Measurements from ENCODE around the gene MCOLN2. TPM values are rescaled to one million over a fixed set of nuclear protein-coding genes. Genes with fewer than 3 reads are reported as not detected.

The MCOLN2 gene
- total RNA-seq: under 1 TPM; 0.25 to 0.28 TPM
- under 1 TPM in 1 of 2 donors, not detected in 1; 0.16 TPM for polyA plus RNA-seq

GRCh38 chr1:84996846-84997666, at the start of gene MCOLN2:
MCOLN2 (minus strand) TSS chr1:84997113; CDS start chr1:84996872, 241 bp downstream.
- no peak within 1 kb of the TSS for H3K27ac ChIP-seq (ENCODE audit: low read depth in 1 of 2, low read length in 2 of 2)
- TF ChIP-seq HNF4G (IDR thresholded peaks at IDR 0.05) (no peak), SP1 (IDR thresholded peaks at IDR 0.05) (no peak), RXRA (IDR thresholded peaks at IDR 0.05) (no peak), CTCF (IDR thresholded peaks at IDR 0.05; ENCODE audit: low read depth, low read length, missing input control) (no peak), TAF1 (conservative IDR thresholded peaks at IDR 0.05) (no peak), REST (IDR thresholded peaks at IDR 0.05) (no peak), HNF4A (conservative IDR thresholded peaks at IDR 0.05) (no peak), JUND (IDR thresholded peaks at IDR 0.05) (no peak), ATF3 (IDR thresholded peaks at IDR 0.05) (no peak), FOXA2 (IDR thresholded peaks at IDR 0.05) (no peak), FOXA1 (IDR thresholded peaks at IDR 0.05) (no peak), EGR1 (IDR thresholded peaks at IDR 0.05; ENCODE audit: low read depth in 2 of 2) (no peak), ZBTB33 (IDR thresholded peaks at IDR 0.05) (no peak), MAX (IDR thresholded peaks at IDR 0.05) (no peak), GABPA (IDR thresholded peaks at IDR 0.05 in 1 of 2, conservative IDR thresholded peaks at IDR 0.05 in 1 of 2) (no peak), RAD21 (IDR thresholded peaks at IDR 0.05) (no peak), YY1 (IDR thresholded peaks at IDR 0.05) (no peak), NR2F2 (IDR thresholded peaks at IDR 0.05) (no peak)
- no peaks in the 10 kb centered on the region for H3K36me3 ChIP-seq (ENCODE audit: control insufficient read depth in 4 of 4, insufficient read depth in 3 of 4, low read depth in 1 of 4, low read length in 3 of 4)
- 2% methylated on average over 87 of the region's 87 CpGs for WGBS
- peaks cover 0 to 6% (median 2%) of the 10 kb centered on the region in 4 donors for H3K27me3 ChIP-seq (ENCODE audit: control insufficient read depth in 4 of 4, insufficient read depth in 4 of 4, low read length in 3 of 4)
- peak within 1 kb of the TSS in 2 of 3 donors; percentile 49 to 68 for H3K4me3 ChIP-seq (ENCODE audit: low read depth in 1 of 3, low read length in 3 of 3)
- H3K4me1 ChIP-seq (ENCODE audit: control insufficient read depth in 4 of 4, insufficient read depth in 4 of 4, low read length in 3 of 4): peaks cover 6 to 19% (median 15%) of the 10 kb centered on the region in 4 donors
- no peaks in the 10 kb centered on the region for H3K9me3 ChIP-seq (ENCODE audit: control insufficient read depth in 4 of 4, low read length in 3 of 4)
- no peak within 1 kb of the TSS for H3K9ac ChIP-seq (ENCODE audit: low read depth in 1 of 2, low read length in 2 of 2)
- no peak for DNase-seq (ENCODE audit: low spot score)
